GM12878 (cell line): ENCODE measurements around the gene SGTA. TPM values are rescaled to one million over a fixed set of nuclear protein-coding genes. Genes with fewer than 3 reads are reported as not detected.

Experiments used
- ATAC-seq: fragments of 200-7000 bp; cut with Tn5 transposase; 3 replicates; pipeline ENCODE4 v1.9.1; 2020; ENCODE audit warnings: mild to moderate bottlenecking, moderate library complexity
- BruUV-seq: library from RNA; stranded (reverse); fragments of 400-500 nt; replicated peaks from 2 replicates; lab custom pipeline; 2021; lab: Mats Ljungman, UMichigan
- CTCF ChIA-PET: fragments of 300-600 bp; sonication (Branson Sonifier 250); formaldehyde crosslinking; extraction: SDS; loops from one replicate; lab custom pipeline; 2021; ENCODE audit warnings: inconsistent platforms; lab: Yijun Ruan, JAX
- POLR2A ChIA-PET: fragments of 350-600 bp; formaldehyde crosslinking; extraction: SDS; loops from one replicate; lab custom pipeline; 2021; ENCODE audit warnings: inconsistent platforms; lab: Charles Lee
- RAD21 ChIA-PET: fragments of 300-600 bp; sonication (Branson Sonifier 250); formaldehyde crosslinking; loops from one replicate; lab custom pipeline; 2023; ENCODE audit warnings: antibody characterized with exemption; ENCODE audit not compliant: unreplicated experiment; lab: Charles Lee
- SMC1A ChIA-PET: fragments of 300-600 bp; sonication (Branson Sonifier 250); formaldehyde crosslinking; loops from one replicate; lab custom pipeline; 2023; ENCODE audit not compliant: unreplicated experiment, uncharacterized antibody; lab: Charles Lee
- DNase-seq: peaks from one replicate; pipeline ENCODE4 v3.0.0-alpha.2; 2011; ENCODE audit warnings: low read depth, low spot score
- FAIRE-seq: peaks from 3 replicates; lab custom pipeline; 2011; peaks lifted over from hg19 to GRCh38; lab: Jason Lieb, UNC
- H2AFZ ChIP-seq: 2 replicates; pipeline ENCODE4 v1.6.0; 2011; ENCODE audit warnings: low read depth, low read length, control low read depth; ENCODE audit not compliant: control insufficient read depth
- H3K27ac ChIP-seq: 2 replicates; pipeline ENCODE4 v1.5.1; 2011; ENCODE audit warnings: control low read depth; ENCODE audit not compliant: control insufficient read depth, insufficient read depth
- H3K27me3 ChIP-seq, 2 experiments: replicated peaks in 1 of 2; 2 replicates each; pipeline versions ENCODE4 v1.6.0 to v1.6.1; 2011; ENCODE audit warnings: low read length in 1 of 2; ENCODE audit not compliant: control insufficient read depth in 2 of 2, insufficient read depth in 2 of 2
- H3K36me3 ChIP-seq, 2 experiments: 2 replicates each; pipeline ENCODE4 v1.5.1; 2011; ENCODE audit warnings: low read length in 1 of 2; ENCODE audit not compliant: control insufficient read depth in 2 of 2, insufficient read depth in 2 of 2
- H3K4me1 ChIP-seq: 2 replicates; pipeline ENCODE4 v1.6.1; 2011; ENCODE audit warnings: mild to moderate bottlenecking, low read length, moderate library complexity, mixed read lengths; ENCODE audit not compliant: control insufficient read depth, insufficient read depth
- H3K4me2 ChIP-seq: 2 replicates; pipeline ENCODE4 v1.6.0; 2011; ENCODE audit warnings: control low read depth; ENCODE audit not compliant: control insufficient read depth, insufficient read depth
- H3K4me3 ChIP-seq: fragments of 200-600 bp; sonication (generic); 2 replicates; pipeline ENCODE4 v1.5.1; 2016
- H3K79me2 ChIP-seq: 2 replicates; pipeline ENCODE4 v1.6.0; 2011; ENCODE audit warnings: low read length; ENCODE audit not compliant: control insufficient read depth, insufficient read depth
- H3K9ac ChIP-seq: 2 replicates; pipeline ENCODE4 v1.8.0; 2011; ENCODE audit warnings: low read length, control low read depth, mixed read lengths; ENCODE audit not compliant: control insufficient read depth, insufficient read depth
- H3K9me3 ChIP-seq: replicated peaks from 3 replicates; pipeline ENCODE4 v1.5.1; 2011; ENCODE audit warnings: mild to moderate bottlenecking, low read length; ENCODE audit not compliant: control insufficient read depth, insufficient read depth
- H4K20me1 ChIP-seq: 2 replicates; pipeline ENCODE4 v1.6.0; 2011; ENCODE audit not compliant: control insufficient read depth, insufficient read depth
- ATF2 ChIP-seq: IDR thresholded peaks from 2 replicates; pipeline ENCODE4 v1.6.1; 2012; ENCODE audit warnings: low read length, inconsistent platforms
- ATF3 ChIP-seq: IDR thresholded peaks from 2 replicates; pipeline ENCODE4 v1.6.1; 2011; ENCODE audit warnings: low read depth, mild to moderate bottlenecking, low read length, moderate library complexity, borderline replicate concordance; ENCODE audit errors: extremely low read depth
- BACH1 ChIP-seq: fragments of 450-650 bp; IDR thresholded peaks from 2 replicates; pipeline ENCODE4 v1.6.1; 2017; ENCODE audit warnings: mild to moderate bottlenecking, borderline replicate concordance
- CREB1 ChIP-seq: IDR thresholded peaks from 2 replicates; pipeline ENCODE4 v1.6.1; 2012; ENCODE audit warnings: low read depth, mild to moderate bottlenecking, inconsistent platforms
- EGR1 ChIP-seq, 2 experiments: IDR thresholded peaks; 1 replicate in 1 of 2; 2 replicates in 1 of 2; pipeline ENCODE4 v1.6.1; 2011 to 2012; ENCODE audit warnings: low read depth in 2 of 2, low read length in 2 of 2, borderline replicate concordance in 1 of 2, mild to moderate bottlenecking in 1 of 2, moderate library complexity in 1 of 2
- ELK1 ChIP-seq: IDR thresholded peaks from 2 replicates; pipeline ENCODE4 v1.6.1; 2012; ENCODE audit warnings: low read depth, low read length, improper control_type of control experiment
- MXI1 ChIP-seq: fragments of 150-350 bp; IDR thresholded peaks from 2 replicates; pipeline ENCODE4 v1.6.1; 2011; ENCODE audit warnings: low read depth, mild to moderate bottlenecking, inconsistent platforms, low read length, improper control_type of control experiment
- NFXL1 ChIP-seq: fragments of 450-650 bp; IDR thresholded peaks from 2 replicates; pipeline ENCODE4 v1.6.1; 2017; ENCODE audit warnings: antibody characterized with exemption, mild to moderate bottlenecking, borderline replicate concordance
- NR2C2 ChIP-seq: IDR thresholded peaks from 2 replicates; pipeline ENCODE4 v1.6.1; 2011; ENCODE audit warnings: borderline replicate concordance, low read depth; ENCODE audit not compliant: control insufficient read depth, insufficient read length
- SP1 ChIP-seq: IDR thresholded peaks from one replicate; pipeline ENCODE4 v1.6.1; 2011; ENCODE audit warnings: low read depth, low read length
- STAT1 ChIP-seq: fragments of 450-650 bp; conservative IDR thresholded peaks from 2 replicates; pipeline ENCODE4 v1.6.1; 2014; ENCODE audit warnings: antibody characterized with exemption, mild to moderate bottlenecking
- SUPT20H ChIP-seq: IDR thresholded peaks from 2 replicates; pipeline ENCODE4 v1.6.1; 2011; ENCODE audit warnings: low read depth, mild to moderate bottlenecking, low read length, moderate library complexity, borderline replicate concordance; ENCODE audit not compliant: control insufficient read depth
- WRNIP1 ChIP-seq: IDR thresholded peaks from 2 replicates; pipeline ENCODE4 v1.6.1; 2011; ENCODE audit warnings: low read depth, low read length, improper control_type of control experiment, borderline replicate concordance
- ZBTB40 ChIP-seq: fragments of 450-650 bp; IDR thresholded peaks from 2 replicates; pipeline ENCODE4 v1.6.1; 2016; ENCODE audit warnings: mild to moderate bottlenecking, moderate library complexity, borderline replicate concordance
- WGBS: methylation state at CpG from one replicate; pipeline ENCODE4 v1.1.6; 2016; ENCODE audit warnings: low lambda C conversion rate; ENCODE audit not compliant: insufficient replicate concordance, insufficient coverage; ENCODE audit errors: missing lambda C conversion rate; 5-methylcytosine and 5-hydroxymethylcytosine counted together
- in situ Hi-C: fragments of 300-500 bp; cut with MboI; formaldehyde crosslinking; loops from 9 replicates; pipeline ENCODE4 v1.14.3; 2018; ENCODE audit warnings: mixed read lengths
- intact Hi-C: fragments of 100-400 bp; cut with micrococcal nuclease; formaldehyde crosslinking; loops from one replicate; pipeline ENCODE4 v1.14.2; 2022; ENCODE audit not compliant: unreplicated experiment
- polyA plus RNA-seq, 11 experiments: library from polyadenylated mRNA; depleted of rRNA in 4 of 11; unstranded in 6 of 11; stranded (reverse) in 5 of 11; fragments of >200 nt; fragmentation: Nextera tagmentation in 4 of 11; fragmentation: Illumina TruSeq in 1 of 11; extraction: Ambion mirVana in 4 of 11; extraction: Trizol in 1 of 11; gene quantifications; 1 replicate in 1 of 11; 2 replicates in 10 of 11; pipeline versions ENCODE4 v1.2.1 to v1.2.3, GENCODE V29; 2011 to 2016; ENCODE audit warnings: inconsistent platforms in 2 of 11, missing spikeins in 2 of 11, low read depth in 1 of 11
- total RNA-seq, 4 experiments: library from RNA; depleted of rRNA in 3 of 4; stranded (reverse); fragments of >200 nt in 3 of 4; fragmentation: Illumina TruSeq in 1 of 4; extraction: Trizol in 1 of 4; gene quantifications; 2 replicates each; pipeline versions ENCODE4 v1.2.1 to v1.2.3, GENCODE V29; 2013 to 2021

Gene SGTA
- total and polyA plus RNA-seq, 10 of the 15 experiments (the other 5 are each of a cell fraction or from before 2014, with no cell fraction given): 2.0 to 102 (median 48.2) TPM

GRCh38 chr19:2716275-2716650, 66.8 kb downstream of the SGTA start:
- no TSS peak for BruUV-seq
- DNase-seq (no peak), ATAC-seq (no peak), FAIRE-seq (no peak)
- SMC1A ChIA-PET: no interaction called here
- Histone ChIP-seq H3K36me3 (no peaks in the 10 kb centered on the region), H3K27me3 (peaks cover 1 to 3% of the 10 kb centered on the region in 2 experiments; a peak in 1 of 4 replicates), H3K79me2 (no peaks in the 10 kb centered on the region), H3K9me3 (peaks cover 7% of the 10 kb centered on the region; the same call in 1 of the 3 replicates), H4K20me1 (no peaks in the 10 kb centered on the region), H3K4me1 (peaks cover 4% of the 10 kb centered on the region), H2AFZ (no peak overlapping the region), H3K4me2 (no peak overlapping the region), H3K9ac (no peak overlapping the region), H3K4me3 (no peak overlapping the region), H3K27ac (no peak overlapping the region)
- WGBS: 53% methylated on average over 19 of the region's 19 CpGs
- intact Hi-C loops: no loop called here
- CTCF ChIA-PET: no interaction called here
- POLR2A ChIA-PET: no interaction called here
- in situ Hi-C loops: no loop called here
- RAD21 ChIA-PET: no interaction called here
- no peak for TF ChIP-seq STAT1
- no peak for TF ChIP-seq ATF2
- no peak for TF ChIP-seq ZBTB40
- TF ChIP-seq ELK1: no peak
- TF ChIP-seq WRNIP1: no peak
- no peak for TF ChIP-seq NR2C2
- no peak for TF ChIP-seq MXI1
- no peak for TF ChIP-seq EGR1 (IDR thresholded peaks at IDR 0.05; ENCODE audit: borderline replicate concordance in 1 of 2, low read depth in 2 of 2, low read length in 2 of 2)
- TF ChIP-seq ATF3: no peak
- no peak for TF ChIP-seq NFXL1
- no peak for TF ChIP-seq SUPT20H
- TF ChIP-seq CREB1: no peak
- no peak for TF ChIP-seq BACH1
- no peak for TF ChIP-seq SP1
